HEK293T (cell line): Measurements from ENCODE around the gene CUBN.

Experiments used
- CTCF ChIA-PET: fragments of 350-600 bp; formaldehyde crosslinking; extraction: SDS; loops from one replicate; lab custom pipeline; 2021; ENCODE audit warnings: antibody characterized with exemption, inconsistent platforms; lab: Yijun Ruan, JAX
- POLR2A ChIA-PET: fragments of 350-600 bp; formaldehyde crosslinking; extraction: SDS; loops from one replicate; lab custom pipeline; 2020; ENCODE audit warnings: antibody characterized with exemption, inconsistent platforms; lab: Yijun Ruan, JAX
- DNase-seq: peaks from one replicate; pipeline ENCODE4 v3.0.0; 2012; ENCODE audit warnings: mixed read lengths; ENCODE audit errors: extremely low spot score
- ARNT ChIP-seq: fragments of 450-650 bp; IDR thresholded peaks from 2 replicates; pipeline ENCODE4 v1.6.1; 2017; ENCODE audit warnings: mild to moderate bottlenecking
- BHLHE40 ChIP-seq: fragments of 450-650 bp; IDR thresholded peaks from 2 replicates; pipeline ENCODE4 v1.6.1; 2016; ENCODE audit warnings: mild to moderate bottlenecking, moderate library complexity, borderline replicate concordance
- CTBP1 ChIP-seq: fragments of 450-650 bp; IDR thresholded peaks from 2 replicates; pipeline ENCODE4 v1.6.1; 2016; ENCODE audit warnings: borderline replicate concordance
- ELF4 ChIP-seq: fragments of 450-650 bp; IDR thresholded peaks from 2 replicates; pipeline ENCODE4 v1.6.1; 2017; ENCODE audit warnings: antibody characterized with exemption
- FOXA1 ChIP-seq: fragments of 450-650 bp; IDR thresholded peaks from 2 replicates; pipeline ENCODE4 v1.6.1; 2016; ENCODE audit warnings: mild to moderate bottlenecking
- FOXK2 ChIP-seq: fragments of 450-650 bp; IDR thresholded peaks from 2 replicates; pipeline ENCODE4 v1.6.1; 2016; ENCODE audit warnings: mild to moderate bottlenecking
- FOXM1 ChIP-seq: fragments of 450-650 bp; IDR thresholded peaks from 2 replicates; pipeline ENCODE4 v1.6.1; 2017; ENCODE audit warnings: mild to moderate bottlenecking, borderline replicate concordance
- HDGF ChIP-seq: fragments of 450-650 bp; IDR thresholded peaks from 2 replicates; pipeline ENCODE4 v1.6.1; 2017; ENCODE audit warnings: antibody characterized with exemption, borderline replicate concordance
- L3MBTL2 ChIP-seq: fragments of 450-650 bp; conservative IDR thresholded peaks from 2 replicates; pipeline ENCODE4 v1.6.1; 2016; ENCODE audit warnings: mild to moderate bottlenecking
- LEF1 ChIP-seq: fragments of 450-650 bp; IDR thresholded peaks from 2 replicates; pipeline ENCODE4 v1.6.1; 2017; ENCODE audit warnings: mild to moderate bottlenecking, borderline replicate concordance
- NFRKB ChIP-seq: fragments of 450-650 bp; IDR thresholded peaks from 2 replicates; pipeline ENCODE4 v1.6.1; 2016; ENCODE audit warnings: mild to moderate bottlenecking, moderate library complexity
- PKNOX1 ChIP-seq: fragments of 450-650 bp; IDR thresholded peaks from 2 replicates; pipeline ENCODE4 v1.6.1; 2016
- SP1 ChIP-seq: fragments of 450-650 bp; IDR thresholded peaks from 2 replicates; pipeline ENCODE4 v1.6.1; 2017
- SUZ12 ChIP-seq: fragments of 450-650 bp; IDR thresholded peaks from 2 replicates; pipeline ENCODE4 v1.6.1; 2016; ENCODE audit warnings: mild to moderate bottlenecking
- TARDBP ChIP-seq: fragments of 450-650 bp; IDR thresholded peaks from 2 replicates; pipeline ENCODE4 v1.6.1; 2016
- ZNF384 ChIP-seq: fragments of 450-650 bp; IDR thresholded peaks from 2 replicates; pipeline ENCODE4 v1.6.1; 2016

Gene CUBN

GRCh38 chr10:16968416-16969041, 161.1 kb downstream of the CUBN start:
- ChIA-PET CTCF (interaction anchor here (0.6 kb wide), 2 partner anchors 53 to 172 kb away, joined by 3 to 5 read pairs; no protein-coding TSS in a partner anchor), POLR2A (no interaction called here)
- no peak for DNase-seq
- TF ChIP-seq ZNF384 (no peak), LEF1 (no peak), FOXK2 (no peak), TARDBP (no peak), PKNOX1 (no peak), L3MBTL2 (no peak), FOXM1 (no peak), FOXA1 (no peak), CTBP1 (no peak), SP1 (no peak), HDGF (no peak), NFRKB (no peak), ARNT (no peak), SUZ12 (no peak), BHLHE40 (no peak), ELF4 (no peak)

GRCh38 chr10:16967866-16968415, 161.7 kb downstream of the CUBN start:
- TF ChIP-seq CTBP1 (no peak), SP1 (no peak), ELF4 (no peak), HDGF (no peak), FOXA1 (no peak), LEF1 (no peak), NFRKB (no peak), ZNF384 (no peak), FOXK2 (no peak), BHLHE40 (no peak), PKNOX1 (no peak)
- ChIA-PET CTCF (interaction anchor here (0.6 kb wide), 1 partner anchor 172 kb away, joined by 5 read pairs; no protein-coding TSS in a partner anchor), POLR2A (no interaction called here)
- DNase-seq, result no peak

GRCh38 chr10:16966991-16967865, 162.4 kb downstream of the CUBN start:
- ChIA-PET CTCF (no interaction called here), POLR2A (no interaction called here)
- no peak for DNase-seq
- TF ChIP-seq ARNT, result no peak
- no peak for TF ChIP-seq LEF1
- no peak for TF ChIP-seq FOXA1
- TF ChIP-seq HDGF, result no peak
- TF ChIP-seq CTBP1, result no peak
- TF ChIP-seq BHLHE40, result no peak
- TF ChIP-seq SP1, result no peak
- no peak for TF ChIP-seq NFRKB
- TF ChIP-seq SUZ12, result no peak
- no peak for TF ChIP-seq L3MBTL2
- TF ChIP-seq FOXM1, result no peak
- TF ChIP-seq PKNOX1, result no peak
- no peak for TF ChIP-seq ZNF384
- TF ChIP-seq FOXK2, result no peak
- no peak for TF ChIP-seq ELF4
- TF ChIP-seq TARDBP, result no peak

GRCh38 chr10:16965740-16966447, 163.7 kb downstream of the CUBN start:
- CTCF ChIA-PET, result no interaction called here
- no peak for DNase-seq
- POLR2A ChIA-PET, result no interaction called here
- TF ChIP-seq FOXK2 (no peak), CTBP1 (no peak), NFRKB (no peak), PKNOX1 (no peak), ELF4 (no peak), L3MBTL2 (no peak), LEF1 (no peak), HDGF (no peak), SUZ12 (no peak), FOXA1 (no peak), ZNF384 (no peak), ARNT (no peak), BHLHE40 (no peak), SP1 (no peak), TARDBP (no peak), FOXM1 (no peak)
